T47D (cell line): ENCODE measurements around the gene SPP1.
"Not testable (repeated sequence)": the region's sequence is repeated elsewhere in the genome, so short reads cannot be mapped to it uniquely, and the experiment has no call there.

ENCODE experiments used
- DNase-seq, 2 experiments: peaks; one replicate each; pipeline versions ENCODE4 v3.0.0 to v3.0.0-alpha.2; 2011 to 2012; ENCODE audit warnings: low read depth in 1 of 2, low spot score in 1 of 2
- JUND ChIP-seq: IDR thresholded peaks from 2 replicates; pipeline ENCODE4 v1.6.1; 2012; ENCODE audit warnings: low read depth
- in situ Hi-C: cut with HindIII; loops from 2 replicates; pipeline ENCODE4 v1.10.0; 2016; ENCODE audit warnings: low sequenced_read_pairs, low pct_unique_long_range_greater_than_20kb

SPP1 gene

DNA sequence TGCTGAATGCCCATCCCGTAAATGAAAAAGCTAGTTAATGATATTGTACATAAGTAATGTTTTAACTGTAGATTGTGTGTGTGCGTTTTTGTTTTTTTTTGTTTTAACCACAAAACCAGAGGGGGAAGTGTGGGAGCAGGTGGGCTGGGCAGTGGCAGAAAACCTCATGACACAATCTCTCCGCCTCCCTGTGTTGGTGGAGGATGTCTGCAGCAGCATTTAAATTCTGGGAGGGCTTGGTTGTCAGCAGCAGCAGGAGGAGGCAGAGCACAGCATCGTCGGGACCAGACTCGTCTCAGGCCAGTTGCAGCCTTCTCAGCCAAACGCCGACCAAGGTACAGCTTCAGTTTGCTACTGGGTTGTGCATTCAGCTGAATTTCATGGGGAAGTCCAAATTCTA lies at the start of gene SPP1:
SPP1 (plus strand) TSS at position 249 of the 400 bp plus-strand sequence. CDS start 1,182 bp downstream, outside the sequence.
- in situ Hi-C loops = no loop called here
- no peak for TF ChIP-seq JUND

DNA sequence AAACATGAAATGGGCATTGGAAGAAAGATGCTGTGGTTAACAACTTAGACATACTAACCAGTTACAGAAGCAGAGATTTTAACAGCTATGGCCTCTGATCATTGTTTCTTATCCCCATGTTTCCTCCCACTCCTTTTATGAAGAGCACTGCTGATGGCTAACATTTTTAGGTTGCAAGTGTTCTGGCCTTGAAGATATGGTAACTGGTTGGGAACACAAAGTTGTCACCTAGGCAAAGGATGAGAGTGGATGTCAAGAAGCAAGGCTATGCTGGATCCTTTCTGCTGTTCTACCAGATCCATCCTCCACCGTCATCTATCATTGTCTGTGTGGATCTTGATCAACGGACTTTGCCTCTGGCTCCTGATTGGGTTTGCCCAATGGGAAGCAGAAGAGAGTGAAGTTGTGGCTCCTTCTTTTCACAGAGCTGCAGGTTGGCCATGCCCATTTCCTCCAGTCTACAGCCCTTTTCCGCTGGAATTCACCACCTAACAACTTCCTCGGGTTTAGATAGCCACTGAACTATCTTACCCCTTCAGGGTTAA lies 48.9 kb upstream of the SPP1 start:
- no peak for DNase-seq
- in situ Hi-C loops = no loop called here

More for the DNA sequence above, at the start of gene SPP1:
- DNase-seq = no peak

DNA sequence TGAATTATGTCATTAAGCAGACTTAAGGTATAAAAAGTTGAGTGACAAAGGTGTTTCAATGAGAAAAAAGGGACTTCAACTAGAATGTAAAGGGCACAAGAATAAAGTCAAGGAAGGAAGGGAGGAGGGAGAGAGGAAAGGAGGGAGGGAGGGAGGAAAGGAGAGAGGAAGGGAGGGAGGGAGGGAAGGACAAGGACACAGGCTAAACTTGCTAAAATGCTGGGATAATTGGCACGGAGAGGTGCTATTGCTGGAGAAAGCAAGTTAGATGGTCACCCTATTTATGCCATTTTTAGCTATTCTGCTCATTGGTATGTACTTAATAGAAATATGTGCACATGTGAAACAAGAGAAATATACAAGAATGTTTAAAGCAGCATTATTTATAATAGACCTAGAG lies 44.9 kb upstream of the SPP1 start:
- no peak for DNase-seq
- no peak for TF ChIP-seq JUND
- in situ Hi-C loops = no loop called here

More for the DNA sequence above, 48.9 kb upstream of the SPP1 start:
- TF ChIP-seq JUND = no peak

DNA sequence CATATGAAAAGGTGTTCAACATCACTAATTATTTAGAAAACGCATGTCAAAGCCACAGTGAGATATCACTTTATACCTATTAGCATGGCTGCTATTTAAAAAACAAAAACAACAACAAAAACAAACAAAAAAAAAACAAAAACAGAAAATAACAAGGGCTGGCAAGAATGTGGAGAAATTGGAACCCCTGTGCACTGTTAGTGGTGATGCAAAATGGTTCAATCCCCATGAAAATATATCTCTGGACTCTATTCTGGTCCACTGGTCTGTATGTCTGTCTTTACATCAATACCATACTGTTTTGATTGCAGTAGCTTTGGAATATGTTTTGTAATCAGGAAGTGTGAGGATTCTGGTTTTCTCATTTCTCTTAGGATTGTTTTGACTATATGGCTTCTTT lies 43.6 kb upstream of the SPP1 start:
- in situ Hi-C loops = no loop called here
- TF ChIP-seq JUND = no peak
- no peak for DNase-seq

DNA sequence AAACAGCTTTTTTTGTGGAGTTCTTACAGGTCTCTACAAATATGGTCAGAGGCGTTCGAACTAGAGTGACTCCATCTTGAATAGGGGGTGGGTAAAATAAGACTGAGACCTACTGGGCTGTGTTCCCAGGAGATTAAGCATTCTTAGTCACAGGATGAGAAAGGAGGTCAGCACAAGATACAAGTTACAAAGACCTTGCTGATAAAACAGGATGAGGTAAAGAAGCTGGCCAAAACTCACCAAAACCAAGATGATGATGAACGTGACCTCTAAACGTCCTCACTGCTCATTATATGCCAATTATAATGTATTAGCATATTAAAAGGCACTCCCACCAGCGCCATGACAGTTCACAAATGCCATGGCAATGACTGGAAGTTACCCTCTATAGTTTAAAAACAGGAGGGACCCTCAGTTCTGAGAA lies 42.8 kb upstream of the SPP1 start:
- in situ Hi-C loops = no loop called here
- DNase-seq = no peak
- TF ChIP-seq JUND = no peak

DNA sequence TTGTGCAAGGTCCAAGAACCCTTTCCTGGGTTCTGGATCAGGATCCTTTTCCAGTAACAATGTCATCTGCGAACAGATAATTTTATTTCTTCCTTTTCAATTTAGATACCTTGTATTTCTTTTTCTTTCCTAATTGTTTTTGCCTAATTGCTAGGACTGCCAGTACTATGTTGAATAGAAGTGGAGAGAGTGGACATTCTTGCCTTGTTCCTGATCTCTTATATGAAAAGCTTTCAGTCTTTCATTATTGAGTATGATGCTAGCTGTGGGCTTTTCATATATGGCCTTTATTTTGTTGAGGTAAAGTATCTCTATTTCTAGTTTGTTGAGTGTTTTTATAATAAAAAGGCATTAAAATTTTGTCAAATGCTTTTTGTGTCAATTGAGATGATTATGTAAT lies 42.2 kb upstream of the SPP1 start:
- in situ Hi-C loops = no loop called here
- no peak for DNase-seq
- TF ChIP-seq JUND = no peak

DNA sequence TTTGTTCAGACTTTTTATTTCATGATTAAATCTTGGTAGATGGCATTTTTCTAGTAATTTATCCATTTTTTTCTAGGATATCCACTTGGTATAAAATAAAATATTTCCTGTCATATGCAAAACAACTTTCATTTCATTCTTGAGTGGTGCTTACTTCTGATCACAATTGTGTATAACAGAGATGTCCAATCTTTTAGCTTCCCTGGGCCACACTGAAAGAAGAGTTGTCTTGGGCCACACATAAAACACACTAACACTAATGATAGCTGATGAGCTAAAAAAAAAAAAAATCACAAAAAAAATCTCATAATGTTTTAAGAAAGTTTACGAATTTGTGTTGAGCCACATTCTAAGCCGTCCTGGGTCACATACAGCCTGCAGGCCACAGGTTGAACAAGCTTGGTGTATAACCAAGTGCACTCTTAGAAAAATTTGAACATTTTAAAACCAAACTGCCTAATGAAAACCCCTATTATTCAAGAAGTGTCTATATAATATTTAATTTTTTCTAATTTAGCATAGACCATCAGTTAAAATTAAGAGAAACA lies 41.3 kb upstream of the SPP1 start:
- DNase-seq = no peak
- TF ChIP-seq JUND = no peak
- in situ Hi-C loops = no loop called here

DNA sequence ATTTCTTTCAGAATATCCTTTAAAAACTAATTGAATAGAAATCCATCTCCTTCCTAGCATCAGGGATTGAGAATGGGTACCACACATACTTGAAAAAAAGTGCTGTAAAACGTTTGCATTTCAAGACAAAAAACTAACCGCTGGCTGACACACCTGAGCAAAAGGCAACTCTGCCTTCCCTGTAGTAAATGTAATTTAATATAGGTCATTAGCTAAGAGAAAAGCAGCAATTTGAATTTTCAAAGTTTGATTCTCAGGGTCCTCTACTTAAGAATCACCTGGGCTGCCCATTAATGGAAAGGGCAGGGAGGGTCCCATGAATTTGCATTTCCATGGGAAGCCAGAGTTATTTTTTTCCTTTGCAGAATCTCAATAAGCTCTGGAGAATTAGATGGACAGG lies 40.5 kb upstream of the SPP1 start:
- no peak for TF ChIP-seq JUND
- DNase-seq = no peak
- in situ Hi-C loops = no loop called here

DNA sequence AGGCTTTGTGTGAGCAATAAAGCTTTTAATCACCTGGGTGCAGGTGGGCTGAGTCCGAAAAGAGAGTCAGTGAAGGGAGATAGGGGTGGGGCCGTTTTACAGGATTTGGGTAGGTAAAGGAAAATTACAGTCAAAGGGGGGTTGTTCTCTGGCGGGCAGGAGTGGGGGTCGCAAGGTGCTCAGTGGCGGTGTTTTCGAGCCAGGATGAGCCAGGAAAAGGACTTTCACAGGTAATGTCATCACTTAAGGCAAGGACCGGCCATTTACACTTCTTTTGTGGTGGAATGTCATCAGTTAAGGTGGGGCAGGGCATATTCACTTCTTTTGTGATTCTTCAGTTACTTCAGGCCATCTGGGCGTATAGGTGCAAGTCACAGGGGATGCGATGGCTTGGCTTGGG lies 39.6 kb upstream of the SPP1 start:
- DNase-seq, in situ Hi-C loops: not testable (repeated sequence)

DNA sequence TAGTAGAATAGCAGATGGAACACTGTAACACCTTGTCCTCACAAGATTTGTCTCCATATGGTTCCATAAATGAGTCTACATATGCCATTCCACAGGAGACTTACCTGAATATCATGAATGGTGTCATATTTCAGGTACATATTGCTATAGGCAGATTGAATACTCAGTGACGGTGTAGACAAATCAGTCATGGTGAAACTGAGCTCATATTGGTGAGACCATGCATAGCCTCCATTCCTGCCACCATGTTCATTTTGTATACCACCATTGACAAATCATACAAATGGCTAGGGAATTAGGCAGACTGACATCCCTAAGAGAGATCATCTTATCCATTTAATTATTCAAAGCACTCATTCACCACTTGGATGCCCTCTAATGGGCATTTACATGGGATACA lies 38.0 kb upstream of the SPP1 start:
- DNase-seq = no peak
- TF ChIP-seq JUND = no peak
- in situ Hi-C loops = no loop called here

DNA sequence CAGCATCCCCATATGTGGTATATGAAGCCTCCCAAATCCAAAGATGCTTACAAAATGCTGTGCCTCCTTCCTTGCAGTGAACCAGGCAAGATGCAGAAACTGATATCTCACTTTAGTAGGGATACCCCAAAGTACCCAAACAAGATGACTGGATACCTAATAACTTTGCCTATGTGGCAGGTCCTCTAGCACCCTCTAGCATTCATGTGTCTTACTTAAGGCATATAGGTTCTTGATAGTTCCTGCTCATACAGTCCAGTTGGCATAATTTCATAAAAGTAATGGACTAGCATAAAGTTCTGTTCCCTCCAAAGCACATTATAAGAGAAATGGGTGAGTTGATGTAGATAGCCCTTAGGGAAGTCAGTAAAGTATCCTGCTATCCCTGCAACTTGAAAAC lies 36.8 kb upstream of the SPP1 start:
- in situ Hi-C loops = no loop called here
- DNase-seq = no peak
- no peak for TF ChIP-seq JUND

DNA sequence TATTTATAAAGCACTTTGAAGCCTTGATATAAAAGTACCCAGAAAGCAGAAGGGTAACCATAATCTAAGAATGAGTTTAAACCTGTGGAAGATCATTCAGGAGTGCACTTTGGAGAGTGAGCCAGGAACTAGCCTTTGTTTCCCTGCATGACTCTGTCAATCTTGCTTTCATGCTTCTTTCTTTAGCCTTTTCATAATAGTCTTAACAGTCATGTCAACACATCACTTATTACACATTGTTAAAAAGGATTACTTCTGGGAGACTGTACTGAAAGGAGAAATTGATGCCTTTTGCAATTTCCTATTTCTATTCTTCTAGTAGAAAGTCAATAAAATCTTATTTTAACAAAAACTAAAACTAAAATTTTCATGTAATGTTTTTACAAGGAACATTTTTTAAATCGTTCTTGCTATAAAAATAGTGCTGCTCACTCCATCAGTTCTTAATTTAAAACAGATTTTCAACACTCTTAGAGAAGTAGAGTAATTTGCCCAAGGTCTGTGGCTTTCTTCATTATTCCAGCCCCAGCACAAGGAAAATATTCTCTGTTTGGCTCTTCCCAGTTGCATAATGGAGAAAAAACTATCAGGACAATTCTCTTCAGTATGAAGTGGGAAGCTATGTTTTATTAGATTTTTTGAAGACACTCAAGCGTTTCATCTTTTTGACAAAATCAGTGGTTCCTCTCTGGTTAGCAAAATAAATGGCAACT lies 35.4 kb upstream of the SPP1 start:
- in situ Hi-C loops = no loop called here
- no peak for TF ChIP-seq JUND
- no peak for DNase-seq

DNA sequence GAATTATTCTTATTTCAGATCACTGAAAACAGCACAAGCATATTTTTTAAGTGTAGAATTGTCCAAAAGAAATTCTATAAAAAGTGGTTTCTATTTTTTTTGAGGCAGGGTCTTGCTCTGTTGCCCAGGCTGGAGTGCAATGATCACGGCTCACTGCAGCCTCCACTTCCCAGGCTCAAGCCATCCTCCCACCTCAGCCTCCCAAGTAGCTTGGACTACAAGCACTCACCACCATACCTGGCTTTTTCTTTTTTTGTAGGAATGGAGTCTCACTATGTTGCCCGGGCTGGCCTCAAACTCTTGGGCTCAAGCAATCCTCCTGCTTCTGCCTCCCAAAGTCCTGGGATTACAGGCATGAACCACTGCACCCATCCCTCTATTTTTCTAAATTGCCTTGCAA lies 34.7 kb upstream of the SPP1 start:
- in situ Hi-C loops, DNase-seq: not testable (repeated sequence)
